ENCODE data around the gene BCOR. TPM values are rescaled to one million over a fixed set of nuclear protein-coding genes. Genes with fewer than 3 reads are reported as not detected.

Gene BCOR
- total and polyA plus RNA-seq, 4 donors = 5.6 to 23.0 (median 11.0) TPM

- Histone ChIP-seq H3K9ac (ENCODE audit: low read depth in 1 of 2, low read length in 2 of 2) (no peak overlapping the region), H3K4me1 (ENCODE audit: control insufficient read depth in 4 of 4, insufficient read depth in 4 of 4, low read length in 3 of 4) (no peaks in the 10 kb centered on the region), H3K27ac (ENCODE audit: low read depth in 1 of 2, low read length in 2 of 2) (no peak overlapping the region), H3K9me3 (ENCODE audit: control insufficient read depth in 4 of 4, low read length in 3 of 4) (peaks cover 0 to 8% (median 1%) of the 10 kb centered on the region in 4 donors), H3K4me3 (ENCODE audit: low read depth in 1 of 3, low read length in 3 of 3) (no peak overlapping the region), H3K36me3 (ENCODE audit: control insufficient read depth in 4 of 4, insufficient read depth in 3 of 4, low read depth in 1 of 4, low read length in 3 of 4) (peaks cover 6 to 53% (median 44%) of the 10 kb centered on the region in 4 donors), H3K27me3 (ENCODE audit: control insufficient read depth in 4 of 4, insufficient read depth in 4 of 4, low read length in 3 of 4) (no peaks in the 10 kb centered on the region)
- WGBS = 57% methylated on average over 4 of the region's 4 CpGs
- no peak for DNase-seq (ENCODE audit: low spot score)
- no peak for TF ChIP-seq HNF4A (conservative IDR thresholded peaks at IDR 0.05)
- no peak for TF ChIP-seq FOXA1 (IDR thresholded peaks at IDR 0.05)
- TF ChIP-seq ATF3 (IDR thresholded peaks at IDR 0.05) = no peak
- TF ChIP-seq EGR1 (IDR thresholded peaks at IDR 0.05; ENCODE audit: low read depth in 2 of 2) = no peak
- TF ChIP-seq, protein P1, sequence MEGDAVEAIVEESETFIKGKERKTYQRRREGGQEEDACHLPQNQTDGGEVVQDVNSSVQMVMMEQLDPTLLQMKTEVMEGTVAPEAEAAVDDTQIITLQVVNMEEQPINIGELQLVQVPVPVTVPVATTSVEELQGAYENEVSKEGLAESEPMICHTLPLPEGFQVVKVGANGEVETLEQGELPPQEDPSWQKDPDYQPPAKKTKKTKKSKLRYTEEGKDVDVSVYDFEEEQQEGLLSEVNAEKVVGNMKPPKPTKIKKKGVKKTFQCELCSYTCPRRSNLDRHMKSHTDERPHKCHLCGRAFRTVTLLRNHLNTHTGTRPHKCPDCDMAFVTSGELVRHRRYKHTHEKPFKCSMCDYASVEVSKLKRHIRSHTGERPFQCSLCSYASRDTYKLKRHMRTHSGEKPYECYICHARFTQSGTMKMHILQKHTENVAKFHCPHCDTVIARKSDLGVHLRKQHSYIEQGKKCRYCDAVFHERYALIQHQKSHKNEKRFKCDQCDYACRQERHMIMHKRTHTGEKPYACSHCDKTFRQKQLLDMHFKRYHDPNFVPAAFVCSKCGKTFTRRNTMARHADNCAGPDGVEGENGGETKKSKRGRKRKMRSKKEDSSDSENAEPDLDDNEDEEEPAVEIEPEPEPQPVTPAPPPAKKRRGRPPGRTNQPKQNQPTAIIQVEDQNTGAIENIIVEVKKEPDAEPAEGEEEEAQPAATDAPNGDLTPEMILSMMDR (IDR thresholded peaks at IDR 0.05; ENCODE audit: low read depth, low read length, missing input control) = no peak
- TF ChIP-seq TAF1 (conservative IDR thresholded peaks at IDR 0.05) = no peak
- TF ChIP-seq, protein P2, sequence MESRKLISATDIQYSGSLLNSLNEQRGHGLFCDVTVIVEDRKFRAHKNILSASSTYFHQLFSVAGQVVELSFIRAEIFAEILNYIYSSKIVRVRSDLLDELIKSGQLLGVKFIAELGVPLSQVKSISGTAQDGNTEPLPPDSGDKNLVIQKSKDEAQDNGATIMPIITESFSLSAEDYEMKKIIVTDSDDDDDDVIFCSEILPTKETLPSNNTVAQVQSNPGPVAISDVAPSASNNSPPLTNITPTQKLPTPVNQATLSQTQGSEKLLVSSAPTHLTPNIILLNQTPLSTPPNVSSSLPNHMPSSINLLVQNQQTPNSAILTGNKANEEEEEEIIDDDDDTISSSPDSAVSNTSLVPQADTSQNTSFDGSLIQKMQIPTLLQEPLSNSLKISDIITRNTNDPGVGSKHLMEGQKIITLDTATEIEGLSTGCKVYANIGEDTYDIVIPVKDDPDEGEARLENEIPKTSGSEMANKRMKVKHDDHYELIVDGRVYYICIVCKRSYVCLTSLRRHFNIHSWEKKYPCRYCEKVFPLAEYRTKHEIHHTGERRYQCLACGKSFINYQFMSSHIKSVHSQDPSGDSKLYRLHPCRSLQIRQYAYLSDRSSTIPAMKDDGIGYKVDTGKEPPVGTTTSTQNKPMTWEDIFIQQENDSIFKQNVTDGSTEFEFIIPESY (IDR thresholded peaks at IDR 0.05) = no peak
Observed at GRCh38 chrX:40056420-40056819, 41.3 kb downstream of the BCOR start.

GRCh38 chrX:40055495-40055894, 42.3 kb downstream of the BCOR start:
- Histone ChIP-seq H3K9ac (ENCODE audit: low read depth in 1 of 2, low read length in 2 of 2) (no peak overlapping the region), H3K9me3 (ENCODE audit: control insufficient read depth in 4 of 4, low read length in 3 of 4) (peaks cover 0 to 15% (median 7%) of the 10 kb centered on the region in 4 donors), H3K27ac (ENCODE audit: low read depth in 1 of 2, low read length in 2 of 2) (no peak overlapping the region), H3K36me3 (ENCODE audit: control insufficient read depth in 4 of 4, insufficient read depth in 3 of 4, low read depth in 1 of 4, low read length in 3 of 4) (peaks cover 3 to 54% (median 49%) of the 10 kb centered on the region in 4 donors), H3K4me1 (ENCODE audit: control insufficient read depth in 4 of 4, insufficient read depth in 4 of 4, low read length in 3 of 4) (no peaks in the 10 kb centered on the region), H3K27me3 (ENCODE audit: control insufficient read depth in 4 of 4, insufficient read depth in 4 of 4, low read length in 3 of 4) (no peaks in the 10 kb centered on the region), H3K4me3 (ENCODE audit: low read depth in 1 of 3, low read length in 3 of 3) (no peak overlapping the region)
- TF ChIP-seq RAD21 (IDR thresholded peaks at IDR 0.05) = no peak
- TF ChIP-seq, protein P1 (IDR thresholded peaks at IDR 0.05; ENCODE audit: low read depth, low read length, missing input control) = no peak
- no peak for TF ChIP-seq HNF4G (IDR thresholded peaks at IDR 0.05)
- TF ChIP-seq REST (IDR thresholded peaks at IDR 0.05) = no peak
- no peak for TF ChIP-seq FOXA1 (IDR thresholded peaks at IDR 0.05)
- no peak for TF ChIP-seq ATF3 (IDR thresholded peaks at IDR 0.05)
- no peak for TF ChIP-seq TAF1 (conservative IDR thresholded peaks at IDR 0.05)
- TF ChIP-seq YY1 (IDR thresholded peaks at IDR 0.05) = no peak
- no peak for TF ChIP-seq NR2F2 (IDR thresholded peaks at IDR 0.05)
- TF ChIP-seq JUND (IDR thresholded peaks at IDR 0.05) = no peak
- no peak for TF ChIP-seq HNF4A (conservative IDR thresholded peaks at IDR 0.05)
- no peak for TF ChIP-seq EGR1 (IDR thresholded peaks at IDR 0.05; ENCODE audit: low read depth in 2 of 2)
- TF ChIP-seq, protein P3, sequence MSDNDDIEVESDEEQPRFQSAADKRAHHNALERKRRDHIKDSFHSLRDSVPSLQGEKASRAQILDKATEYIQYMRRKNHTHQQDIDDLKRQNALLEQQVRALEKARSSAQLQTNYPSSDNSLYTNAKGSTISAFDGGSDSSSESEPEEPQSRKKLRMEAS (IDR thresholded peaks at IDR 0.05) = no peak
- TF ChIP-seq FOXA2 (IDR thresholded peaks at IDR 0.05) = no peak
- TF ChIP-seq GABPA (IDR thresholded peaks at IDR 0.05 in 1 of 2, conservative IDR thresholded peaks at IDR 0.05 in 1 of 2) = no peak
- TF ChIP-seq, protein P2 (IDR thresholded peaks at IDR 0.05) = no peak
- no peak for TF ChIP-seq SP1 (IDR thresholded peaks at IDR 0.05)
- TF ChIP-seq RXRA (IDR thresholded peaks at IDR 0.05) = no peak
- 92% methylated on average over 6 of the region's 6 CpGs for WGBS
- DNase-seq (ENCODE audit: low spot score) = no peak
